Mesothelial cell of epicardium (in vitro differentiated cells): ENCODE measurements around the gene IDE. TPM values are rescaled to one million over a fixed set of nuclear protein-coding genes. Genes with fewer than 3 reads are reported as not detected.
"Not testable (repeated sequence)": the region's sequence is repeated elsewhere in the genome, so short reads cannot be mapped to it uniquely, and the experiment has no call there.

ENCODE experiments used
- DNase-seq, 2 experiments: peaks; one replicate each; pipeline ENCODE4 v3.0.0; 2021; ENCODE audit warnings: low spot score in 2 of 2; ENCODE audit not compliant: unreplicated experiment in 2 of 2
- H3K27ac Mint-ChIP-seq: 2 replicates; pipeline ENCODE4 v1.8.0; 2021; ENCODE audit warnings: mixed read lengths
- H3K27me3 Mint-ChIP-seq: 2 replicates; pipeline ENCODE4 v1.8.0; 2021; ENCODE audit warnings: low read depth, mixed read lengths
- H3K36me3 Mint-ChIP-seq: 2 replicates; pipeline ENCODE4 v1.8.0; 2021; ENCODE audit warnings: mixed read lengths
- H3K4me1 Mint-ChIP-seq: 2 replicates; pipeline ENCODE4 v1.8.0; 2021; ENCODE audit warnings: mixed read lengths
- H3K4me3 Mint-ChIP-seq: 2 replicates; pipeline ENCODE4 v1.8.0; 2021; ENCODE audit warnings: mild to moderate bottlenecking, moderate library complexity, mixed read lengths
- H3K9me3 Mint-ChIP-seq: 2 replicates; pipeline ENCODE4 v1.8.0; 2021; ENCODE audit warnings: mixed read lengths
- CTCF ChIP-seq: fragments of 200-600 bp; sonication (generic); IDR thresholded peaks from one replicate; pipeline ENCODE4 v1.5.0; 2021; ENCODE audit warnings: antibody characterized with exemption; ENCODE audit not compliant: unreplicated experiment
- total RNA-seq: library from RNA; stranded (reverse); gene quantifications from 3 replicates; pipeline ENCODE4 v1.2.1, GENCODE V29; 2021

Gene IDE
- total RNA-seq, 1 donor from 2014 or later, result 30.3 TPM

DNA sequence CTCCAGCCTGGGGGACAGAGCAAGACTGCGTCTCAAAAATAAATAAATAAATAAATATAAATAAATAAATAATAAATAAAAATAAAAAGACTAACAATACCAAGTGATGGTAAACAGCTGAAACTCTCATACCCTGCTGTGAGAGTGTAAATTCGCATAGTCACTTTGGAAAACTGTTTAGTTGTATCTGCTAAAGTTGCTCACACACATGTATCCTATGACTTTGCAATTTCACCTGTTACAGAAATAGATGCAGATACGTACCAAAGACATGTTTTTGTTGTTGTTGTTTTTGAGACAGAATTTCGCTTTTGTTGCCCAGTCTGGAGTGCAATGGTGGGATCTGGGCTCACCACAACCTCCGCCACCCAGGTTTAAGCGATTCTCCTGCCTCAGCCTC lies 135.7 kb downstream of the IDE start:
- Mint-ChIP-seq H3K9me3 (no peaks in the 10 kb centered on the region), H3K27ac (no peak overlapping the region), H3K36me3 (no peaks in the 10 kb centered on the region), H3K27me3 (no peaks in the 10 kb centered on the region), H3K4me1 (no peaks in the 10 kb centered on the region), H3K4me3 (no peak overlapping the region)
- no peak for DNase-seq
- TF ChIP-seq CTCF, result no peak

DNA sequence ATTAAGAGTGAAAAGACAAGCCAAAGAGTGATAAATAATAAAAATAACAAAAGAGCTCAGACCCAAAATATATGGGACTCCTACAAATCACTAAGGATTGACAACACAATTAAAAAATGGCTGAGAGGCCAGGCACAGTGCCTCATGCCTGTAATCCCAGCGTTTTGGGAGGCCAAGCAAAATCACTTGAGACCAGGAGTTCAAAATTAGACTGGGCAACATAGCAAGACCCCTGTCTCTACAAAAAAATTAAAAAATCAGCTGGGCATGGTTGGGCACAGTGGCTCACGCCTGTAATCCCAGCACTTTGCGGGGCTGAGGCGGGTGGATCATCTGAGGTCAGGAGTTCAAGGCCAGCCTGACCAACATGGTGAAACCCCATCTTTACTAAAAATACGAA lies 137.3 kb downstream of the IDE start:
- no peaks in the 10 kb centered on the region for H3K4me1 Mint-ChIP-seq
- H3K9me3 Mint-ChIP-seq, result no peaks in the 10 kb centered on the region
- H3K27ac Mint-ChIP-seq, result no peak overlapping the region
- H3K36me3 Mint-ChIP-seq, result no peaks in the 10 kb centered on the region
- no peak for DNase-seq
- no peak for TF ChIP-seq CTCF
- no peak overlapping the region for H3K4me3 Mint-ChIP-seq
- H3K27me3 Mint-ChIP-seq, result no peaks in the 10 kb centered on the region

GRCh38 chr10:92436065-92436464 lies 137.8 kb downstream of the IDE start:
- H3K4me1 Mint-ChIP-seq, H3K9me3 Mint-ChIP-seq, H3K27me3 Mint-ChIP-seq, H3K36me3 Mint-ChIP-seq, H3K4me3 Mint-ChIP-seq, H3K27ac Mint-ChIP-seq, DNase-seq: not testable (repeated sequence)

DNA sequence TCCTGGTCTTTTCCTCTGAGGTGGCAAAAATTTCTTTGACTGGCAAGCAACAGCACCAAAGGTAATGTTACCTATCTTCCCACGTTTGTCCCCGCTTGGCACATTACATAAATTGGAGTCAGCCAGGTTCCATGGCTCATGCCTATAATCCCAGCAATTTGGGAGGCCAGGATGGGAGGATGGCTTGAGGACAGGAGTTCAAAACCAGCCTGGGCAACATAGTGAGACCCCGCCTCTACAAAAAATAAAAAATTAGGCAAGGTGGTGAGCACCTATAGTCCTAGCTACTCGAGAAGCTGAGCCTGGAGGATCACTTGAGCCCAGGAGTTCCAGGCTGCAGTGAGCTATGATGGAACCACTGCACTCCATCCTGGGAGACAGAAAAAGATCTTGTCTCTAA lies 139.5 kb downstream of the IDE start:
- Mint-ChIP-seq H3K4me3 (no peak overlapping the region), H3K27ac (no peak overlapping the region), H3K36me3 (no peaks in the 10 kb centered on the region), H3K4me1 (no peaks in the 10 kb centered on the region), H3K9me3 (no peaks in the 10 kb centered on the region), H3K27me3 (no peaks in the 10 kb centered on the region)
- no peak for DNase-seq
- no peak for TF ChIP-seq CTCF

DNA sequence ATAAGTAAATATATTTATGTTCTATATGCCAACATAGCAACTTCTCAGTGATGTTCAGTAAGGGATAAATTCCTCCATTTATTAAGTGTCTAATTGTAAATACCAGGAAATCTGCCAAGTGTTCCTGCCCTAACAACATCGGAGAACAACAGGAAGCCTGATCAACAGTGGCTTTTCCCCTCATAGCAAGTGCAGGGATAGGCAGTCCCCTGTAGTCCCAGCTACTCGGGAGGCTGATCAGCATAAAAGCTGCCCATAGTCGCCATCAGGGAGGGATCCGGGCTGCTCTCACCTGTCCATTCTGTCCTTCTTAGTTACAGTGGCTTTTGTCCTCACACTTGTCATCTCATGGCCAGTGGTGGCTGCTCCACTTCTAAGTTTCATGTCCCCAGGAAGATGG lies 141.3 kb downstream of the IDE start:
- DNase-seq, result no peak
- TF ChIP-seq CTCF, result no peak
- H3K27ac Mint-ChIP-seq, result no peak overlapping the region
- no peaks in the 10 kb centered on the region for H3K27me3 Mint-ChIP-seq
- H3K4me1 Mint-ChIP-seq, result no peaks in the 10 kb centered on the region
- no peak overlapping the region for H3K4me3 Mint-ChIP-seq
- H3K9me3 Mint-ChIP-seq, result no peaks in the 10 kb centered on the region
- no peaks in the 10 kb centered on the region for H3K36me3 Mint-ChIP-seq

DNA sequence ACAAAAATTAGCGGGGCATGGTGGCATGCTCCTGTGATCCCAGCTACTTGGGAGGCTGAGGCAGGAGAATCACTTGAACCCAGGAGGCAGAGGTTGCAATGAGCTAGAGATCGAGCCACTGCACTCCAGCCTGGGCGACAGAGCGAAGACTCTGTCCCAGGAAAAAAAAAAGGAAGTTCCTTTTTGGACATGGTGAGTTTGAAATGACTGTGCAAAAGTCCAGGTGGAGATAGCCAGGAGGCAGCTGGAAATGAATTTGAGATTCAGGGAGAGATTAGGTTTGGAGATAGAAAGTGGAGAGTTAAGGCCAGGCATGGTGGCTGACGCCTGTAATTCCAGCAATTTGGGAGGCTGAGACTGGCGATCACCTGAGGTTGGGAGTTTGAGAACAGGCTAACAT lies 143.8 kb downstream of the IDE start:
- H3K9me3 Mint-ChIP-seq, result no peaks in the 10 kb centered on the region
- DNase-seq, result no peak
- no peaks in the 10 kb centered on the region for H3K4me1 Mint-ChIP-seq
- TF ChIP-seq CTCF, result no peak
- no peaks in the 10 kb centered on the region for H3K27me3 Mint-ChIP-seq
- no peaks in the 10 kb centered on the region for H3K36me3 Mint-ChIP-seq
- no peak overlapping the region for H3K4me3 Mint-ChIP-seq
- H3K27ac Mint-ChIP-seq, result no peak overlapping the region
